Measurements from ENCODE around the gene TSHZ3. TPM values are rescaled to one million over a fixed set of nuclear protein-coding genes. Genes with fewer than 3 reads are reported as not detected.

TSHZ3 gene
- total and polyA plus RNA-seq, 9 of the 15 experiments (the other 6 are each of a cell fraction or from before 2014, with no cell fraction given): 0.03 to 0.13 (median 0.05) TPM; not detected in 5

- Histone ChIP-seq H2AFZ (ENCODE audit: low read depth, low read length) (no peak overlapping the region), H3K4me1 (replicated peaks in 1 of 2; ENCODE audit: control insufficient read depth in 2 of 2, insufficient read depth in 2 of 2, low read length in 2 of 2) (no peaks in the 10 kb centered on the region; a peak in 1 of 5 replicates), H3K27ac (ENCODE audit: extremely low read depth, low read depth, low read length) (no peak overlapping the region), H3K4me3 (no peak overlapping the region), H3K79me2 (ENCODE audit: control insufficient read depth, insufficient read depth, low read length) (no peaks in the 10 kb centered on the region), H3K4me2 (ENCODE audit: insufficient read depth, low read length) (no peak overlapping the region), H3K9me3 (replicated peaks; ENCODE audit: control insufficient read depth, insufficient read depth, low read depth, low read length) (no peaks in the 10 kb centered on the region), H3K27me3 (ENCODE audit: control insufficient read depth in 2 of 2, insufficient read depth in 2 of 2, low read length in 2 of 2) (peaks cover 13 to 41% of the 10 kb centered on the region in 2 experiments; a peak in 3 of 5 replicates), H3K9ac (ENCODE audit: insufficient read depth in 1 of 2, low read depth in 2 of 2, low read length in 2 of 2) (no peak overlapping the region), H3K9me1 (ENCODE audit: control insufficient read depth, insufficient read depth, low read length) (peaks cover 3% of the 10 kb centered on the region), H3K36me3 (ENCODE audit: control insufficient read depth, insufficient read depth, low read length) (no peaks in the 10 kb centered on the region), H4K20me1 (replicated peaks; ENCODE audit: control insufficient read depth, insufficient read depth, low read length) (peaks cover 6% of the 10 kb centered on the region; the same call in 1 of the 2 replicates)
- in situ Hi-C loops (cut with MboI) (no loop called here), intact Hi-C loops (cut with micrococcal nuclease) (no loop called here)
- FAIRE-seq (no peak), ATAC-seq (no peak), DNase-seq (ENCODE audit: extremely low read depth in 1 of 4, low spot score in 3 of 4) (no peak)
- ChIA-PET CTCF (ENCODE audit: low intra/inter-chr PET ratio) (no interaction called here), POLR2A (no interaction called here)
- WGBS (ENCODE audit: insufficient coverage, low coverage, missing lambda C conversion rate): 1% methylated on average over 12 of the region's 12 CpGs
- no TSS peak for BruUV-seq (replicated peaks)
- no peak for TF ChIP-seq NUFIP1 (IDR thresholded peaks at IDR 0.05; ENCODE audit: partially characterized antibody)
- no peak for TF ChIP-seq FOSL1 (tag; conservative IDR thresholded peaks at IDR 0.05)
- no peak for TF ChIP-seq ZNF507 (tag; conservative IDR thresholded peaks at IDR 0.05)
- no peak for TF ChIP-seq ARID1B (IDR thresholded peaks at IDR 0.05)
- no peak for TF ChIP-seq ZNF551 (CRISPR knock-in tag; IDR thresholded peaks at IDR 0.05)
- no peak for TF ChIP-seq GTF2F1 (IDR thresholded peaks at IDR 0.05; ENCODE audit: low read depth, low read length)
- TF ChIP-seq ASH1L (IDR thresholded peaks at IDR 0.05; ENCODE audit: borderline replicate concordance, low read depth, partially characterized antibody): no peak
- TF ChIP-seq, protein P1, sequence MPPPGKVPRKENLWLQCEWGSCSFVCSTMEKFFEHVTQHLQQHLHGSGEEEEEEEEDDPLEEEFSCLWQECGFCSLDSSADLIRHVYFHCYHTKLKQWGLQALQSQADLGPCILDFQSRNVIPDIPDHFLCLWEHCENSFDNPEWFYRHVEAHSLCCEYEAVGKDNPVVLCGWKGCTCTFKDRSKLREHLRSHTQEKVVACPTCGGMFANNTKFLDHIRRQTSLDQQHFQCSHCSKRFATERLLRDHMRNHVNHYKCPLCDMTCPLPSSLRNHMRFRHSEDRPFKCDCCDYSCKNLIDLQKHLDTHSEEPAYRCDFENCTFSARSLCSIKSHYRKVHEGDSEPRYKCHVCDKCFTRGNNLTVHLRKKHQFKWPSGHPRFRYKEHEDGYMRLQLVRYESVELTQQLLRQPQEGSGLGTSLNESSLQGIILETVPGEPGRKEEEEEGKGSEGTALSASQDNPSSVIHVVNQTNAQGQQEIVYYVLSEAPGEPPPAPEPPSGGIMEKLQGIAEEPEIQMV (tag; conservative IDR thresholded peaks at IDR 0.05; ENCODE audit: low read depth): no peak
- TF ChIP-seq FOXM1 (IDR thresholded peaks at IDR 0.05; ENCODE audit: low read depth): no peak
- TF ChIP-seq FOXM1 (CRISPR knock-in tag; IDR thresholded peaks at IDR 0.05; ENCODE audit: low read depth): no peak
- TF ChIP-seq ZNF318 (IDR thresholded peaks at IDR 0.05; ENCODE audit: borderline replicate concordance in 1 of 2, low read depth in 1 of 2): no peak
- TF ChIP-seq CHD4 (IDR thresholded peaks at IDR 0.05; ENCODE audit: insufficient read depth, insufficient replicate concordance, low read depth, low read length, poor library complexity, severe bottlenecking): no peak
These were observed 14.2 kb downstream of the TSHZ3 start for GRCh38 chr19:31334849-31335624.

Data from K562 (cell line).